Heart left ventricle (tissue), 13 donors: ENCODE results near the gene DOCK1.

Experiments
- CTCF ChIP-seq, 12 donors: fragments of 200-600 bp; sonication (generic) in 4 of 12; IDR thresholded peaks; one replicate each; pipeline versions ENCODE4 v1.5.0 to v1.8.0; 2018 to 2022; ENCODE audit warnings: antibody characterized with exemption in 12 of 12, mild to moderate bottlenecking in 5 of 12
- POLR2A ChIP-seq, 2 donors: fragments of 450-650 bp; IDR thresholded peaks; one replicate each; pipeline ENCODE4 v1.6.1; 2017; ENCODE audit warnings: antibody characterized with exemption in 2 of 2, mild to moderate bottlenecking in 2 of 2, moderate library complexity in 2 of 2
- donor health status: ischemic (EF 13 %, LVEDD 7.1; RV severe dilation, severe dysfunction).
- donor health status: DM: no; HTN: yes; CAD: no.
- donor health status: DM: no; HTN: no; CAD: no.
- donor health status: ischemic (EF 25% LVEDD 6.9; RV normal size, moderate dysfunction).
- donor health status: ischemic (EF 25% LVEDD 5.7; RV mildly dilated, moderate dysfunction).
- donor health status: ischemic (EF 35%, LVEDD 5.7; RV mildly dilated, moderate dysfunction).
- donor health status: nonischemic (EF 11% LVEDD 7.7; RV severe dilation, severe dysfunction).
- donor health status: DM: yes; HTN: yes; CAD: no.
- donor health status: PGD.
- donor health status: ischemic (EF 29% LVEDD 5.4; RV normal size, mild dysfunction).
- donor health status: nonischemic (EF 23%, LVEDD 6.1; RV moderate dilation, normal function).

- TF ChIP-seq CTCF (IDR thresholded peaks at IDR 0.05) (no peak), POLR2A (IDR thresholded peaks at IDR 0.05) (no peak)
Observed at GRCh38 chr10:127052001-127052400, 146.8 kb downstream of the DOCK1 start.
